H1 (cell line): Measurements from ENCODE around the gene ABHD2.

Experiments used
- BRCA1 ChIP-seq: IDR thresholded peaks from 2 replicates; pipeline ENCODE4 v1.6.1; 2012; ENCODE audit warnings: low read depth, low read length, improper control_type of control experiment
- CHD2 ChIP-seq: IDR thresholded peaks from 2 replicates; pipeline ENCODE4 v1.6.1; 2012; ENCODE audit warnings: low read length, improper control_type of control experiment
- EGR1 ChIP-seq: IDR thresholded peaks from 2 replicates; pipeline ENCODE4 v1.6.1; 2011; ENCODE audit warnings: low read depth, low read length, borderline replicate concordance
- EZH2 ChIP-seq: fragments of 200-600 bp; sonication (generic); IDR thresholded peaks from 2 replicates; pipeline ENCODE4 v1.7.1; 2012; ENCODE audit warnings: low read depth, mild to moderate bottlenecking, moderate library complexity, low read length, inconsistent platforms; ENCODE audit not compliant: severe bottlenecking
- GABPA ChIP-seq: IDR thresholded peaks from 2 replicates; pipeline ENCODE4 v1.6.1; 2011; ENCODE audit warnings: mild to moderate bottlenecking, low read length, moderate library complexity, borderline replicate concordance; ENCODE audit not compliant: insufficient read depth
- HDAC2 ChIP-seq, 2 experiments: fragments of 300-600 bp in 1 of 2; sonication (generic) in 1 of 2; IDR thresholded peaks; 2 replicates each; pipeline ENCODE4 v1.6.1; 2011 to 2012; ENCODE audit warnings: low read depth in 2 of 2, low read length in 2 of 2, mild to moderate bottlenecking in 2 of 2, moderate library complexity in 2 of 2, borderline replicate concordance in 1 of 2, inconsistent platforms in 1 of 2
- JUND ChIP-seq: IDR thresholded peaks from 2 replicates; pipeline ENCODE4 v1.6.1; 2011; ENCODE audit warnings: mild to moderate bottlenecking, improper control_type of control experiment, low read length
- KDM5A ChIP-seq: fragments of 200-600 bp; IDR thresholded peaks from 2 replicates; pipeline ENCODE4 v1.7.1; 2012; ENCODE audit warnings: mild to moderate bottlenecking, low read length, inconsistent platforms, mixed read lengths
- POLR2A ChIP-seq, 2 experiments: IDR thresholded peaks; 1 replicate in 1 of 2; 2 replicates in 1 of 2; pipeline ENCODE4 v1.6.1; 2011; ENCODE audit warnings: low read depth in 2 of 2, low read length in 2 of 2, mild to moderate bottlenecking in 2 of 2; ENCODE audit errors: control extremely low read depth in 1 of 2
- USF2 ChIP-seq: IDR thresholded peaks from 2 replicates; pipeline ENCODE4 v1.6.1; 2011; ENCODE audit warnings: low read length, improper control_type of control experiment
- ZNF274 ChIP-seq: IDR thresholded peaks from 2 replicates; pipeline ENCODE4 v1.7.0; 2012; ENCODE audit warnings: low read length, borderline replicate concordance; ENCODE audit errors: extremely low read depth
- TF ChIP-seq, protein P1 (sequence below), 3 experiments: IDR thresholded peaks; 1 replicate in 2 of 3; 2 replicates in 1 of 3; pipeline versions ENCODE4 v1.5.1 to v1.6.1; 2011; ENCODE audit warnings: low read length in 3 of 3, mild to moderate bottlenecking in 3 of 3, inconsistent platforms in 2 of 3, low read depth in 1 of 3, moderate library complexity in 1 of 3; ENCODE audit not compliant: insufficient read depth in 1 of 3; ENCODE audit errors: control extremely low read depth in 1 of 3

DNA sequence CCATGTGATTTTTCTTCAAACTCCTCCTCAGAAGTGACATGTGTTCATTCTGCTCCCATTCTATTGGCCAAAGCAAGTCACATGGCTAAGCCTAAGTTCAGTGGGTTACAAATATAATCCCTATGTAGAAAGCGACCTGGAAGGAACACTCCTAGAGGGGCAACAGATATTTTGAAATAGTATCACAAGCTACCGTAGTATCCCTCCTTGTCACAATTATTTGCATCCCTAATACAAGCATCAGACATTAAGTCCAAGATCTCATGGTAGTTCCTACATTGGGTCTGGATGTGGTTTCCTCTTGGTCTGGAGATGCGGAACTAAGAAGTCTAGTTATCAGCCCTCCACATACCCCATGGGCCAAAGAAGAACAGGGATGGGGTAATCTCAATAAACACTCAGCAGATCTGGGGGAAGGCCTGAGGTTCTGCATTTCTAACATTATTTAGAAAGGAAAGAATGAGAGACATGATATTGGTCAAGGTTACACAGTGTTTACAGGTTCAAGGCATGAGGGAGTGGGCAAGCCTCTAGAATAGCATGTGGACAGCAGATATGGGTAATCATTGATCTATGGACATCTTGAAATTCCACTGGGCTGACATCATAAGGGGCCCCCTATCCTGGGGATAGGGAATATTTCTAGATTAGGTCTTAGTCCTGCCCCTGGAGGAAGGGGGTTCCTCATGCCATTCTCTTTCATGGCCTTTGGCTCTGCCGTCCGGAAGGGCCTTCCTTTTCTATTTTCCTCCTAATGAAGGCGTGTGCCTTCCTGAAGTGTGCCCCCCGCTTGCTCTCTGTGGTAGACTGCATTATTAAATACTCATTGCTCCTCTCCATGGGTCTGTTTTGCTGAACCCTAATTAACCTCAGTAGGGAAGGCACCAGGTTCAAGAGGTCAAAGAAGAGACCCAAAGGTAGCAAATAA is 17.8 kb upstream of the ABHD2 start:
- TF ChIP-seq BRCA1 (no peak), KDM5A (no peak), EGR1 (no peak), JUND (no peak), ZNF274 (no peak), EZH2 (no peak), GABPA (no peak), HDAC2 (IDR thresholded peaks at IDR 0.05; ENCODE audit: borderline replicate concordance in 1 of 2, low read depth in 2 of 2, low read length in 2 of 2) (no peak), POLR2A (IDR thresholded peaks at IDR 0.05; ENCODE audit: control extremely low read depth in 1 of 2, low read depth in 2 of 2, low read length in 2 of 2) (no peak), CHD2 (no peak), USF2 (no peak)
- TF ChIP-seq, protein P1, sequence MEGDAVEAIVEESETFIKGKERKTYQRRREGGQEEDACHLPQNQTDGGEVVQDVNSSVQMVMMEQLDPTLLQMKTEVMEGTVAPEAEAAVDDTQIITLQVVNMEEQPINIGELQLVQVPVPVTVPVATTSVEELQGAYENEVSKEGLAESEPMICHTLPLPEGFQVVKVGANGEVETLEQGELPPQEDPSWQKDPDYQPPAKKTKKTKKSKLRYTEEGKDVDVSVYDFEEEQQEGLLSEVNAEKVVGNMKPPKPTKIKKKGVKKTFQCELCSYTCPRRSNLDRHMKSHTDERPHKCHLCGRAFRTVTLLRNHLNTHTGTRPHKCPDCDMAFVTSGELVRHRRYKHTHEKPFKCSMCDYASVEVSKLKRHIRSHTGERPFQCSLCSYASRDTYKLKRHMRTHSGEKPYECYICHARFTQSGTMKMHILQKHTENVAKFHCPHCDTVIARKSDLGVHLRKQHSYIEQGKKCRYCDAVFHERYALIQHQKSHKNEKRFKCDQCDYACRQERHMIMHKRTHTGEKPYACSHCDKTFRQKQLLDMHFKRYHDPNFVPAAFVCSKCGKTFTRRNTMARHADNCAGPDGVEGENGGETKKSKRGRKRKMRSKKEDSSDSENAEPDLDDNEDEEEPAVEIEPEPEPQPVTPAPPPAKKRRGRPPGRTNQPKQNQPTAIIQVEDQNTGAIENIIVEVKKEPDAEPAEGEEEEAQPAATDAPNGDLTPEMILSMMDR (IDR thresholded peaks at IDR 0.05; ENCODE audit: control extremely low read depth in 1 of 3, insufficient read depth in 1 of 3, low read depth in 1 of 3, low read length in 3 of 3): no peak
